ENCODE results near the gene GINS2. TPM values are rescaled to one million over a fixed set of nuclear protein-coding genes. Genes with fewer than 3 reads are reported as not detected.
A peak's percentile ranks its signal among the peaks of the same experiment; 100 is the strongest.

Gene GINS2
- total RNA-seq (1 to 10 TPM in 7 of 9 donors, under 1 TPM in 2; 0.06 to 7.5 (median 1.8) TPM), polyA plus RNA-seq (1 to 10 TPM in 1 of 3 donors, under 1 TPM in 2; 0.72 to 1.2 (median 0.88) TPM)
- long read RNA-seq, donor 1, transcript GINS2-201 (5 exons, 2,673 nt): major isoform, 5 of 5 reads
- long read RNA-seq, donor 1, partial matches to known transcripts: 0 of 5 reads
- long read RNA-seq, donor 1, other reads (novel, unspliced or antisense): 0 of 5 reads
- long read RNA-seq, donor 2, partial matches to known transcripts: 0 of 3 reads
- long read RNA-seq, donor 2, other reads (novel, unspliced or antisense): 0 of 3 reads
- long read RNA-seq, donor 3, transcript GINS2-201 (5 exons, 2,673 nt): major isoform, 8 of 8 reads
- long read RNA-seq, donor 3, partial matches to known transcripts: 0 of 8 reads
- long read RNA-seq, donor 3, other reads (novel, unspliced or antisense): 0 of 8 reads
- long read RNA-seq, donor 4, partial matches to known transcripts: 0 of 1 reads
- long read RNA-seq, donor 4, other reads (novel, unspliced or antisense): 0 of 1 reads
- long read RNA-seq, donor 5, partial matches to known transcripts: 0 of 2 reads
- long read RNA-seq, donor 5, other reads (novel, unspliced or antisense): 0 of 2 reads
- long read RNA-seq, donor 6, partial matches to known transcripts: 0 of 4 reads
- long read RNA-seq, donor 6, other reads (novel, unspliced or antisense): 1 of 4 reads
- long read RNA-seq, donor 7, partial matches to known transcripts: 0 of 2 reads
- long read RNA-seq, donor 7, other reads (novel, unspliced or antisense): 0 of 2 reads
- long read RNA-seq, donor 8, transcript GINS2-201 (5 exons, 2,673 nt): major isoform, 10 of 10 reads
- long read RNA-seq, donor 8, partial matches to known transcripts: 0 of 10 reads
- long read RNA-seq, donor 8, other reads (novel, unspliced or antisense): 0 of 10 reads
- long read RNA-seq, donor 9, partial matches to known transcripts: 0 of 3 reads
- long read RNA-seq, donor 9, other reads (novel, unspliced or antisense): 0 of 3 reads
- long read RNA-seq, donor 10: 0 reads

- intact Hi-C loops (cut with DNase I): no loop called here
- Histone ChIP-seq H3K4me1 (replicated peaks in 1 of 2) (peaks cover 4 to 12% of the 10 kb centered on the region in 2 donors), H3K27ac (no peak within 1 kb of the TSS), H3K27me3 (no peaks in the 10 kb centered on the region), H3K36me3 (replicated peaks in 1 of 2) (no peaks in the 10 kb centered on the region), H3K9me3 (replicated peaks in 1 of 3) (no peaks in the 10 kb centered on the region), H3K4me3 (peak within 1 kb of the TSS in 3 of 4 donors; percentile 18 to 67 (median 40))
- TF ChIP-seq CTCF (IDR thresholded peaks at IDR 0.05) (no peak), POLR2A (IDR thresholded peaks at IDR 0.05) (no peak)
- 1 to 6% (median 3%) methylated on average over 23 to 86 of the region's 86 CpGs for WGBS, 4 donors
- peak; percentile 89 to 95 (median 92) for DNase-seq
Measured at GRCh38 chr16:85688586-85689284, at the start of gene GINS2. Gene GINS2, minus strand, starts transcription at chr16:85688954. Its CDS starts 56 bp downstream, at chr16:85688898.

- intact Hi-C loops (cut with DNase I): no loop called here
- no peaks in the 10 kb centered on the region for H3K27me3 ChIP-seq
- WGBS, 4 donors: 80 to 84% (median 82%) methylated on average over 9 of the region's 9 CpGs
- H3K36me3 ChIP-seq (replicated peaks in 1 of 2): no peaks in the 10 kb centered on the region
- H3K4me1 ChIP-seq (replicated peaks in 1 of 2): no peaks in the 10 kb centered on the region
- H3K27ac ChIP-seq: no peak overlapping the region
- no peaks in the 10 kb centered on the region for H3K9me3 ChIP-seq (replicated peaks in 1 of 3)
- no peak overlapping the region for H3K4me3 ChIP-seq
- TF ChIP-seq POLR2A (IDR thresholded peaks at IDR 0.05) (no peak), CTCF (IDR thresholded peaks at IDR 0.05) (no peak)
- DNase-seq: no peak
Measured at GRCh38 chr16:85736921-85737320, 48.2 kb upstream of the GINS2 start.

GRCh38 chr16:85735946-85736345 lies 47.2 kb upstream of the GINS2 start:
- TF ChIP-seq CTCF (IDR thresholded peaks at IDR 0.05) (no peak), POLR2A (IDR thresholded peaks at IDR 0.05) (no peak)
- no peaks in the 10 kb centered on the region for H3K36me3 ChIP-seq (replicated peaks in 1 of 2)
- H3K27me3 ChIP-seq: no peaks in the 10 kb centered on the region
- no peaks in the 10 kb centered on the region for H3K4me1 ChIP-seq (replicated peaks in 1 of 2)
- H3K9me3 ChIP-seq (replicated peaks in 1 of 3): no peaks in the 10 kb centered on the region
- intact Hi-C loops (cut with DNase I): no loop called here
- no peak overlapping the region for H3K27ac ChIP-seq
- DNase-seq: no peak
- no peak overlapping the region for H3K4me3 ChIP-seq
- WGBS, 4 donors: 58 to 85% (median 68%) methylated on average over 6 of the region's 6 CpGs

Measured in adrenal gland (tissue), 19 donors.